ENCODE results near the gene PPP2R3B.

DNA sequence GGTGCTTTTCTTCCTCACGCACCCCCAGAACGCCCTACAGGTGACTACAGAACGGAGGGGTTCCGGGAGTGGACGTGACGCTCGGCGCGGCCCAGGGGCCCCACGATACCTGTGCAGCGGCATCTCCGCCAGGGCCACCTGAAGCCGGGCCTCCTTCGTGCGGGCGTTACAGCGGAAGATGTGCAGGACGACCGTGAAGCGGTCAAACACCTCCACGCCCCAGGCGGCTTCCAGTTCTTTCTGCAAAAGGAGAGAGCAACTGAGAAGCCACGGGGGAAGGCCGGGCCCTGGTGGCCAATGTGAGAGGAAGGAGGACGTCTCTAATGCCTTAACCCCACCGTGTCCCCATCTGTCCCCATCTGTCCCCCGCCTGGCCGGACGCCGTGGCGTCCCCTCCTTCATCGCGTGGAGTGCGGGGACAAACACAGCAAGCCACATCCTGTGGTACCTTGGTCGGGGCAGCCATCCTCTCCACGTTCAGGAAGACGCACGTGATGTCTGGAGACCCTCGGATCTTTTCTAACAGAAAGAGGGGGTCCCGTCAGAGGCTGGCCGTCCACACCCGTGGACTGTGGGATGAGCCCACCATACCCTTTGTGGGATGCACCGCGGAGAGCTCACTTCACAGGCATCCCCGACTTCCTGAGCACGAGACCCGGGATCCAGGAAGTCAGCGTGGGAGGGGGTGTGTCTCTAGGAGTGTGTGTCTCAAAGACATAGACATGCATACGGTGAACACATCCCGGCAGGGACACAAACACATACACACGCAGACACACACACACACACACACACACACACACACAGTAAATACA lies 71.7 kb downstream of the PPP2R3B start:
- TF ChIP-seq, protein P1, sequence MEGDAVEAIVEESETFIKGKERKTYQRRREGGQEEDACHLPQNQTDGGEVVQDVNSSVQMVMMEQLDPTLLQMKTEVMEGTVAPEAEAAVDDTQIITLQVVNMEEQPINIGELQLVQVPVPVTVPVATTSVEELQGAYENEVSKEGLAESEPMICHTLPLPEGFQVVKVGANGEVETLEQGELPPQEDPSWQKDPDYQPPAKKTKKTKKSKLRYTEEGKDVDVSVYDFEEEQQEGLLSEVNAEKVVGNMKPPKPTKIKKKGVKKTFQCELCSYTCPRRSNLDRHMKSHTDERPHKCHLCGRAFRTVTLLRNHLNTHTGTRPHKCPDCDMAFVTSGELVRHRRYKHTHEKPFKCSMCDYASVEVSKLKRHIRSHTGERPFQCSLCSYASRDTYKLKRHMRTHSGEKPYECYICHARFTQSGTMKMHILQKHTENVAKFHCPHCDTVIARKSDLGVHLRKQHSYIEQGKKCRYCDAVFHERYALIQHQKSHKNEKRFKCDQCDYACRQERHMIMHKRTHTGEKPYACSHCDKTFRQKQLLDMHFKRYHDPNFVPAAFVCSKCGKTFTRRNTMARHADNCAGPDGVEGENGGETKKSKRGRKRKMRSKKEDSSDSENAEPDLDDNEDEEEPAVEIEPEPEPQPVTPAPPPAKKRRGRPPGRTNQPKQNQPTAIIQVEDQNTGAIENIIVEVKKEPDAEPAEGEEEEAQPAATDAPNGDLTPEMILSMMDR (IDR thresholded peaks at IDR 0.05), result no peak
- TF ChIP-seq POLR2A (IDR thresholded peaks at IDR 0.05), result no peak
- TF ChIP-seq POLR2AphosphoS5 (IDR thresholded peaks at IDR 0.05), result no peak
